Osteoblast (primary cell): ENCODE results near the gene GJA5. TPM values are rescaled to one million over a fixed set of nuclear protein-coding genes. Genes with fewer than 3 reads are reported as not detected.

ENCODE experiments used
- DNase-seq: peaks from one replicate; pipeline ENCODE4 v3.0.0; 2011; ENCODE audit warnings: low spot score, mixed read lengths; ENCODE audit not compliant: insufficient read length; ENCODE audit errors: missing footprints
- H2AFZ ChIP-seq: 2 replicates; pipeline ENCODE4 v1.6.0; 2011; ENCODE audit warnings: mild to moderate bottlenecking, low read length
- H3K27ac ChIP-seq: 2 replicates; pipeline ENCODE4 v1.5.1; 2011; ENCODE audit warnings: mild to moderate bottlenecking, low read depth, low read length, moderate library complexity
- H3K27me3 ChIP-seq: 2 replicates; pipeline ENCODE4 v1.6.0; 2012; ENCODE audit warnings: mild to moderate bottlenecking, control low read depth, inconsistent platforms, low read length, moderate library complexity; ENCODE audit not compliant: insufficient read depth
- H3K36me3 ChIP-seq: 2 replicates; pipeline ENCODE4 v1.5.1; 2011; ENCODE audit warnings: mild to moderate bottlenecking, low read length, control low read depth, moderate library complexity; ENCODE audit not compliant: insufficient read depth
- H3K4me1 ChIP-seq: 2 replicates; pipeline ENCODE4 v1.5.1; 2011; ENCODE audit warnings: mild to moderate bottlenecking, low read length, control low read depth, moderate library complexity; ENCODE audit not compliant: insufficient read depth
- H3K4me2 ChIP-seq: 2 replicates; pipeline ENCODE4 v1.6.0; 2011; ENCODE audit warnings: mild to moderate bottlenecking, low read length; ENCODE audit not compliant: insufficient read depth
- H3K4me3 ChIP-seq: fragments of 200-600 bp; sonication (generic); 3 replicates; pipeline ENCODE4 v1.5.1; 2012; ENCODE audit warnings: mild to moderate bottlenecking, low read length, inconsistent platforms; ENCODE audit not compliant: insufficient read depth
- H3K79me2 ChIP-seq: 2 replicates; pipeline ENCODE4 v1.6.0; 2012; ENCODE audit warnings: mild to moderate bottlenecking, low read length, control low read depth, inconsistent platforms; ENCODE audit not compliant: insufficient read depth
- H3K9me3 ChIP-seq: 2 replicates; pipeline ENCODE4 v1.5.1; 2011; ENCODE audit warnings: low read depth, low read length, control low read depth
- H4K20me1 ChIP-seq: 2 replicates; pipeline ENCODE4 v1.6.0; 2012; ENCODE audit warnings: mild to moderate bottlenecking, low read length, control low read depth; ENCODE audit not compliant: insufficient read depth
- CTCF ChIP-seq: IDR thresholded peaks from 2 replicates; pipeline ENCODE4 v1.5.1; 2011; ENCODE audit warnings: mild to moderate bottlenecking, low read depth, low read length, moderate library complexity; ENCODE audit errors: extremely low read depth
- total RNA-seq: library from RNA; depleted of rRNA; stranded (reverse); fragments of >200 nt; gene quantifications from 2 replicates; pipeline ENCODE4 v1.2.3, GENCODE V29; 2012

GJA5 gene
- total RNA-seq, 1 donor: not detected

GRCh38 chr1:147740391-147740790 is 20.0 kb downstream of the GJA5 start:
- no peaks in the 10 kb centered on the region for H3K27me3 ChIP-seq
- no peak for TF ChIP-seq CTCF
- no peaks in the 10 kb centered on the region for H3K9me3 ChIP-seq
- no peak overlapping the region for H3K4me2 ChIP-seq
- no peak for DNase-seq
- H3K4me1 ChIP-seq: no peaks in the 10 kb centered on the region
- H3K36me3 ChIP-seq: no peaks in the 10 kb centered on the region
- no peak overlapping the region for H3K27ac ChIP-seq
- H2AFZ ChIP-seq: no peak overlapping the region
- no peak overlapping the region for H3K4me3 ChIP-seq
- H3K79me2 ChIP-seq: no peaks in the 10 kb centered on the region
- no peaks in the 10 kb centered on the region for H4K20me1 ChIP-seq

GRCh38 chr1:147738739-147739476 is 21.5 kb downstream of the GJA5 start:
- DNase-seq: no peak
- no peak overlapping the region for H3K27ac ChIP-seq
- no peaks in the 10 kb centered on the region for H3K79me2 ChIP-seq
- no peak overlapping the region for H3K4me3 ChIP-seq
- H3K4me1 ChIP-seq: no peaks in the 10 kb centered on the region
- no peaks in the 10 kb centered on the region for H4K20me1 ChIP-seq
- no peaks in the 10 kb centered on the region for H3K9me3 ChIP-seq
- H3K27me3 ChIP-seq: no peaks in the 10 kb centered on the region
- no peak for TF ChIP-seq CTCF
- H3K36me3 ChIP-seq: no peaks in the 10 kb centered on the region
- no peak overlapping the region for H3K4me2 ChIP-seq
- H2AFZ ChIP-seq: no peak overlapping the region

GRCh38 chr1:147738129-147738528 is 22.3 kb downstream of the GJA5 start:
- no peak overlapping the region for H3K4me3 ChIP-seq
- H3K4me1 ChIP-seq: no peaks in the 10 kb centered on the region
- H3K79me2 ChIP-seq: no peaks in the 10 kb centered on the region
- no peak for DNase-seq
- no peak overlapping the region for H3K4me2 ChIP-seq
- H4K20me1 ChIP-seq: no peaks in the 10 kb centered on the region
- no peak for TF ChIP-seq CTCF
- no peak overlapping the region for H2AFZ ChIP-seq
- no peaks in the 10 kb centered on the region for H3K36me3 ChIP-seq
- H3K27me3 ChIP-seq: no peaks in the 10 kb centered on the region
- no peaks in the 10 kb centered on the region for H3K9me3 ChIP-seq
- no peak overlapping the region for H3K27ac ChIP-seq

GRCh38 chr1:147736883-147737282 is 23.5 kb downstream of the GJA5 start:
- TF ChIP-seq CTCF: no peak
- no peak for DNase-seq
- Histone ChIP-seq H3K4me3 (no peak overlapping the region), H4K20me1 (no peaks in the 10 kb centered on the region), H3K79me2 (no peaks in the 10 kb centered on the region), H3K27me3 (no peaks in the 10 kb centered on the region), H3K36me3 (no peaks in the 10 kb centered on the region), H3K27ac (no peak overlapping the region), H3K4me2 (no peak overlapping the region), H2AFZ (no peak overlapping the region), H3K4me1 (no peaks in the 10 kb centered on the region), H3K9me3 (no peaks in the 10 kb centered on the region)
